Esophagus squamous epithelium (tissue), 5 donors: ENCODE results near the gene ITGA8. TPM values are rescaled to one million over a fixed set of nuclear protein-coding genes. Genes with fewer than 3 reads are reported as not detected.
"Not testable (repeated sequence)": the region's sequence is repeated elsewhere in the genome, so short reads cannot be mapped to it uniquely, and the experiment has no call there.

ENCODE experiments used
- DNase-seq: peaks from one replicate; lab custom pipeline; 2025; lab: John Stamatoyannopoulos, UW
- H3K27ac ChIP-seq, 4 donors: fragments of 200-600 bp; sonication (generic); one replicate each; pipeline ENCODE4 v1.5.1; 2016 to 2019; ENCODE audit warnings: mild to moderate bottlenecking in 1 of 4
- H3K27me3 ChIP-seq, 4 donors: fragments of 200-600 bp; sonication (generic); 1 replicate in 3 of 4; 2 replicates in 1 of 4; pipeline versions ENCODE4 v1.5.1 to v1.6.0; 2017 to 2021; ENCODE audit warnings: antibody characterized with exemption in 1 of 4
- H3K36me3 ChIP-seq, 3 donors: fragments of 200-600 bp; sonication (generic); one replicate each; pipeline ENCODE4 v1.5.1; 2016 to 2019
- H3K4me1 ChIP-seq, 3 donors: fragments of 200-600 bp; sonication (generic); one replicate each; pipeline ENCODE4 v1.5.1; 2017 to 2019
- H3K4me3 ChIP-seq, 4 donors: fragments of 200-600 bp; sonication (generic); 1 replicate in 3 of 4; 2 replicates in 1 of 4; pipeline ENCODE4 v1.5.1; 2016 to 2019; ENCODE audit warnings: mild to moderate bottlenecking in 2 of 4, moderate library complexity in 1 of 4
- H3K9me3 ChIP-seq, 3 donors: fragments of 200-600 bp; sonication (generic); one replicate each; pipeline ENCODE4 v1.5.1; 2016 to 2019
- CTCF ChIP-seq, 6 experiments: fragments of 450-650 bp in 4 of 6; fragments of 200-600 bp in 2 of 6; sonication (generic) in 2 of 6; IDR thresholded peaks; one replicate each; pipeline ENCODE4 v1.5.1; 2016 to 2019; ENCODE audit warnings: antibody characterized with exemption in 6 of 6, mild to moderate bottlenecking in 4 of 6, moderate library complexity in 4 of 6
- POLR2A ChIP-seq, 4 donors: fragments of 450-650 bp; IDR thresholded peaks; one replicate each; pipeline ENCODE4 v1.6.1; 2017; ENCODE audit warnings: antibody characterized with exemption in 4 of 4, mild to moderate bottlenecking in 4 of 4, moderate library complexity in 3 of 4
- WGBS, 2 donors: methylation state at CpG; one replicate each; pipeline ENCODE4 v1.1.5; 2018; 5-methylcytosine and 5-hydroxymethylcytosine counted together
- intact Hi-C: fragments of 100-400 bp; cut with DNase I; formaldehyde crosslinking; loops from one replicate; pipeline ENCODE4 v1.15.0; 2022
- total RNA-seq, 4 donors: library from RNA; depleted of rRNA; stranded (reverse); fragments of >200 nt; gene quantifications; one replicate each; pipeline ENCODE4 v1.1.0, GENCODE V29; 2016
- donor health status: DM: yes; HTN: yes; CAD: no.

Gene ITGA8
- total RNA-seq, 4 donors from 2014 or later, result 1.0 to 22.5 (median 7.5) TPM

- no peak for DNase-seq
- Histone ChIP-seq H3K27ac (no peak overlapping the region), H3K36me3 (no peaks in the 10 kb centered on the region), H3K9me3 (no peaks in the 10 kb centered on the region), H3K4me1 (no peaks in the 10 kb centered on the region), H3K27me3 (no peaks in the 10 kb centered on the region), H3K4me3 (no peak overlapping the region)
- TF ChIP-seq CTCF (IDR thresholded peaks at IDR 0.05), result no peak
- intact Hi-C loops, result no loop called here
- WGBS, 2 donors, result 96 to 100% methylated on average over 1 of the region's 1 CpG
These were observed 180.5 kb downstream of the ITGA8 start for GRCh38 chr10:15539262-15539661.

- H3K4me1 ChIP-seq, H3K27me3 ChIP-seq, H3K4me3 ChIP-seq, intact Hi-C loops, H3K9me3 ChIP-seq, DNase-seq, H3K36me3 ChIP-seq, H3K27ac ChIP-seq: not testable (repeated sequence)
- 100% methylated on average over 1 of the region's 31 CpGs; no CpG with 5 or more reads in 1 of the 2 donors for WGBS, 2 donors
These were observed 184.7 kb downstream of the ITGA8 start for GRCh38 chr10:15534928-15535538.

GRCh38 chr10:15531927-15532722 is 187.6 kb downstream of the ITGA8 start:
- TF ChIP-seq POLR2A (IDR thresholded peaks at IDR 0.05) (no peak), CTCF (IDR thresholded peaks at IDR 0.05) (no peak)
- no peaks in the 10 kb centered on the region for H3K4me1 ChIP-seq
- no peaks in the 10 kb centered on the region for H3K36me3 ChIP-seq
- intact Hi-C loops, result no loop called here
- H3K4me3 ChIP-seq, result no peak overlapping the region
- no peaks in the 10 kb centered on the region for H3K27me3 ChIP-seq
- DNase-seq, result no peak
- 67 to 82% methylated on average over 3 of the region's 13 CpGs for WGBS, 2 donors
- no peaks in the 10 kb centered on the region for H3K9me3 ChIP-seq
- H3K27ac ChIP-seq, result no peak overlapping the region

GRCh38 chr10:15528859-15529239 is 190.9 kb downstream of the ITGA8 start:
- Histone ChIP-seq H3K4me3 (no peak overlapping the region), H3K4me1 (no peaks in the 10 kb centered on the region), H3K9me3 (no peaks in the 10 kb centered on the region), H3K36me3 (no peaks in the 10 kb centered on the region), H3K27me3 (no peaks in the 10 kb centered on the region), H3K27ac (no peak overlapping the region)
- TF ChIP-seq POLR2A (IDR thresholded peaks at IDR 0.05), result no peak
- TF ChIP-seq CTCF (IDR thresholded peaks at IDR 0.05), result no peak
- 64 to 78% methylated on average over 4 of the region's 4 CpGs for WGBS, 2 donors
- intact Hi-C loops, result no loop called here
- DNase-seq, result no peak

GRCh38 chr10:15526754-15527153 is 193.0 kb downstream of the ITGA8 start:
- no peak for TF ChIP-seq POLR2A (IDR thresholded peaks at IDR 0.05)
- TF ChIP-seq CTCF (IDR thresholded peaks at IDR 0.05), result no peak
- Histone ChIP-seq H3K4me3 (no peak overlapping the region), H3K9me3 (no peaks in the 10 kb centered on the region), H3K27ac (no peak overlapping the region), H3K27me3 (no peaks in the 10 kb centered on the region), H3K4me1 (no peaks in the 10 kb centered on the region), H3K36me3 (no peaks in the 10 kb centered on the region)
- DNase-seq, result no peak
- 17 to 19% methylated on average over 3 of the region's 3 CpGs for WGBS, 2 donors
- intact Hi-C loops, result no loop called here
